HepG2 (cell line): ENCODE results near the gene PC. TPM values are rescaled to one million over a fixed set of nuclear protein-coding genes. Genes with fewer than 3 reads are reported as not detected.

Experiments used
- AHR ChIP-seq: IDR thresholded peaks from 2 replicates; pipeline ENCODE4 v1.6.1; 2018; ENCODE audit warnings: missing genetic modification reagents, missing compliant biosample characterization
- ATF4 ChIP-seq, 2 experiments: fragments of 450-650 bp in 1 of 2; sonication (generic) in 1 of 2; formaldehyde crosslinking; IDR thresholded peaks; 2 replicates each; pipeline versions ENCODE4 v1.5.0 to v1.8.0; 2020 to 2022; ENCODE audit warnings: mild to moderate bottlenecking in 1 of 2, missing genetic modification reagents in 1 of 2
- FOXA3 ChIP-seq: IDR thresholded peaks from 2 replicates; pipeline ENCODE4 v1.6.1; 2016; ENCODE audit warnings: missing genetic modification reagents, missing compliant biosample characterization
- GTF3A ChIP-seq: sonication (generic); formaldehyde crosslinking; conservative IDR thresholded peaks from 2 replicates; pipeline ENCODE4 v1.4.0; 2020; ENCODE audit warnings: mild to moderate bottlenecking, missing genetic modification reagents
- KMT2A ChIP-seq: sonication (generic); formaldehyde crosslinking; IDR thresholded peaks from 2 replicates; pipeline ENCODE4 v1.4.0; 2020; ENCODE audit warnings: missing genetic modification reagents
- NFE2L2 ChIP-seq: fragments of 150-350 bp; IDR thresholded peaks from 2 replicates; pipeline ENCODE4 v1.6.1; 2014; ENCODE audit warnings: low read length
- PCBP2 ChIP-seq: fragments of 200-400 bp; formaldehyde crosslinking; optimal IDR thresholded peaks from 2 replicates; pipeline ENCODE3; 2018; ENCODE audit warnings: low read length, low read depth; ENCODE audit not compliant: poor library complexity, severe bottlenecking
- PHF21A ChIP-seq: sonication (generic); formaldehyde crosslinking; IDR thresholded peaks from 2 replicates; pipeline ENCODE4 v1.5.0; 2020; ENCODE audit warnings: mild to moderate bottlenecking, missing genetic modification reagents
- RNF219 ChIP-seq: sonication (generic); formaldehyde crosslinking; IDR thresholded peaks from 2 replicates; pipeline ENCODE4 v1.5.0; 2020; ENCODE audit warnings: mild to moderate bottlenecking, missing genetic modification reagents
- SMAD3 ChIP-seq: sonication (generic); formaldehyde crosslinking; IDR thresholded peaks from 2 replicates; pipeline ENCODE4 v1.4.0; 2020; ENCODE audit warnings: missing genetic modification reagents
- SPEN ChIP-seq: sonication (generic); formaldehyde crosslinking; IDR thresholded peaks from 2 replicates; pipeline ENCODE4 v1.5.1; 2020; ENCODE audit warnings: low read depth, mild to moderate bottlenecking, missing genetic modification reagents
- ZBTB49 ChIP-seq: sonication (generic); formaldehyde crosslinking; IDR thresholded peaks from 2 replicates; pipeline ENCODE4 v1.4.0; 2020; ENCODE audit warnings: missing genetic modification reagents, borderline replicate concordance
- ZNF253 ChIP-seq: sonication (generic); formaldehyde crosslinking; IDR thresholded peaks from 2 replicates; pipeline ENCODE4 v1.8.0; 2022; ENCODE audit warnings: mild to moderate bottlenecking, missing genetic modification reagents, borderline replicate concordance
- ZNF333 ChIP-seq: sonication (generic); formaldehyde crosslinking; IDR thresholded peaks from 2 replicates; pipeline ENCODE4 v1.4.0; 2020; ENCODE audit warnings: mild to moderate bottlenecking, missing genetic modification reagents, borderline replicate concordance
- polyA plus RNA-seq, 8 experiments: library from polyadenylated mRNA; depleted of rRNA in 3 of 8; stranded (reverse) in 7 of 8; unstranded in 1 of 8; fragments of >200 nt; fragmentation: Illumina TruSeq in 4 of 8; extraction: Trizol in 4 of 8; gene quantifications; 2 replicates each; pipeline versions ENCODE4 v1.2.1 to v1.2.3, GENCODE V29; 2011 to 2016; ENCODE audit warnings: low read depth in 4 of 8, missing spikeins in 1 of 8, mixed read lengths in 1 of 8; ENCODE audit not compliant: insufficient read depth in 1 of 8
- total RNA-seq, 5 experiments: library from RNA; depleted of rRNA; stranded (reverse); fragments of >200 nt; fragmentation: Illumina TruSeq; extraction: Trizol; gene quantifications; 2 replicates each; pipeline ENCODE4 v1.2.3, GENCODE V29; 2016; ENCODE audit warnings: low read depth in 1 of 5

The PC gene
- total and polyA plus RNA-seq, 2 of the 13 experiments (the other 11 are each of a cell fraction or from before 2014, with no cell fraction given), result 29.0 to 39.0 TPM

- TF ChIP-seq RNF219 (CRISPR knock-in tag) (no peak), FOXA3 (CRISPR knock-in tag) (no peak; the same call in 1 of the 2 replicates), ZBTB49 (CRISPR knock-in tag) (peak; percentile 80; the same call in 1 of the 2 replicates), SMAD3 (peak; percentile 60; the same call in 1 of the 2 replicates), ATF4 (CRISPR knock-in tag; IDR thresholded peaks at IDR 0.05) (peak in 1 of 2 experiments; percentile 68; a peak in 2 of 4 replicates), NFE2L2 (no peak), PHF21A (CRISPR knock-in tag) (peak; percentile 69), ZNF333 (0 out of 2 replicates have a peak, but pooled peaks have one; percentile 38), GTF3A (CRISPR knock-in tag) (no peak), AHR (CRISPR knock-in tag) (no peak; the same call in none of the 2 replicates), KMT2A (CRISPR knock-in tag) (peak; percentile 77; the same call in 1 of the 2 replicates), ZNF253 (CRISPR knock-in tag) (peak; percentile 97), SPEN (CRISPR knock-in tag) (0 out of 2 replicates have a peak, but pooled peaks have one; percentile 47), PCBP2 (no peak)
Measured at GRCh38 chr11:66958232-66958955, at the start of gene PC (continued).
